Fibroblast of skin of right biceps (primary cell): ENCODE data around the gene NRG3.
"Not testable (repeated sequence)": the region's sequence is repeated elsewhere in the genome, so short reads cannot be mapped to it uniquely, and the experiment has no call there.

ENCODE experiments used
- DNase-seq: peaks from one replicate; pipeline ENCODE4 v3.0.0-alpha.2; 2013

The NRG3 gene

DNA sequence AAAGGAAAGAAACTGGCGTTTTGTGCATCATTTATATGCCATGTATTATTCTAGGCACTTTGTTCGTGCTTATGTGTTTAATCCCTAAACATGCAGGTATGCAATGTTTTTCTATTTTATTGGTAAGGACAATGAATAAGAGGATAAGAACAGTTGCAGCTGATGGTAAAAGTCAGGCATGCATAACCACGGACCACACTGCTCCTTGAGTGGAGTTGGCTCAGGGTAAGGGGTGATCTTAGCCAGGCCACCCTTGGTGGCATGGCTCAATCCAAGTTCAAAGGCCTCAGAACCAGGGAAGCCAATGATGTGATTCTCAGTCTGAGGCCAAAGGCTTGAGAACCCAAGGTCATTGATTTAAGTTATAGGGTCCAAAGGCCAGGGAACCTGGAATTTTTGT, 1068.1 kb downstream of the NRG3 start:
- DNase-seq, result no peak

DNA sequence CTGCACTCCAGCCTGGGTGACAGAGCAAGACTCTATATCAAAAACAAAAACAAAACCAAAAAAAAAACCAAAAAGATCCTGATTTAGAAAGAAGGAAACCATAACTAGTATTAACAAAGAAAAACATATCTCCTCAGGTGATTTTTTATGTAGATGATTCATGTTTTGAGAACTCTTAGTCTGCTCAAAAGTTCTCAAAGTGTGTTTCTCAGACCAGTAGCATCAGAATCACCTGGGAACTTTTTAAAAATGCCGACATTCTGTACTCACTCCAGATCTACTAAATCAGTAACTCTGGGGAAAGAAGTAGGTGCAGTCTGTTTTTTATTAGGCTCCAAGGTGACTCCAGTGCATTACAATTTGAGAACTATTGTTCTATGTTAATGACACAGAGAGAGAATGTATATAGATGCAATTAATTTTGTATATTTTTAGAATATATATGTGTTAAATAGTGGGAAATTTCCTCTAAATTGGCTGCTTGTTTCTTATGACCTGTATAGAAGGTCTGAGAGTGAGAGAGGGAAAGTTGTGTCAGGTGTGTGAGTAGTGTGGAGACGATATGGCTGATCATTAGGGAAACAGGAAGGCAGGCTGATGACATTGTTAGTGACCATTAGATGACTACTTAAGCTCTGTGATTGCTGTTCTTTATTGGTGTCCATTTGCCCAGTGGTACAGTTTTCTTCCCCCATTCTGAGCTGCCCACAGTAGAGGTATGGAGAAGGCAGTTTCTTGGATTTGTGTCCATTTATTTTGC, 1075.0 kb downstream of the NRG3 start:
- DNase-seq, result no peak

DNA sequence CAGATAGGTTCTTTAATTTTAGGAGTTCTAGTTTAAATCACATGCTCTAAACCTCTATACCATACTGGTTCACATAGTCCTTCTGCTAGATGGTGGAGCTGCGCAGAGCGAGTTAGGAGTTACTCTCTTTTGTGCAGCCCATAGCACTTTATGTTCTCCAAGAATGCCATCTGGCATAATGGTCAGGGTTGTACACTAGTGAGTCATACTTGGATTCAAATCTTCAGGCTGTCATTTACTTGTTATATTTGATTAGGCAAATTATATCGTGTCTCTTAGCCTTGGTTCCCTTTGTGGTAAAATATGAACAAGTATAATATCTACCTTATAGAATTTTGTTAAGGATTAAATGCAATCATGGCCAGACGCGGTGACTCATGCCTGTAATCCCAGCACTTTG, 1078.3 kb downstream of the NRG3 start:
- no peak for DNase-seq

DNA sequence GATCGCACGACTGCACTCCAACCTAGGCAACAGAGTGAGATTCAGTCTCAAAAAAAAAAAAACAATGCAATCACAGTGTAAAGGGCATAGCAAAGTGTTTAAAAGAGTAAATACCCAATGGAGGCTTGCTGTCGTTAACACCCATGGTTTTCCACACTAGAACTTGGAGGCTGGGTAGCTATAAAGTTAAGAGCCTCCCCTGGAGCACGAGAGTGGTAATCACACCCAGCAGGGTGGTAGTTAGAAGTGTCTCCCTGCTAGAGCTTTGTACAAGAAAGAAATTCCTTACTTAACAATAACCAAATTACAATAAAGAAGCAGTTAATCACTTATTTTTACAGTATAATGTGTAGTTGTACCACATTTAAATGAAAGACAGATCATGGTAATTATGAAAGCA, 1078.9 kb downstream of the NRG3 start:
- no peak for DNase-seq

DNA sequence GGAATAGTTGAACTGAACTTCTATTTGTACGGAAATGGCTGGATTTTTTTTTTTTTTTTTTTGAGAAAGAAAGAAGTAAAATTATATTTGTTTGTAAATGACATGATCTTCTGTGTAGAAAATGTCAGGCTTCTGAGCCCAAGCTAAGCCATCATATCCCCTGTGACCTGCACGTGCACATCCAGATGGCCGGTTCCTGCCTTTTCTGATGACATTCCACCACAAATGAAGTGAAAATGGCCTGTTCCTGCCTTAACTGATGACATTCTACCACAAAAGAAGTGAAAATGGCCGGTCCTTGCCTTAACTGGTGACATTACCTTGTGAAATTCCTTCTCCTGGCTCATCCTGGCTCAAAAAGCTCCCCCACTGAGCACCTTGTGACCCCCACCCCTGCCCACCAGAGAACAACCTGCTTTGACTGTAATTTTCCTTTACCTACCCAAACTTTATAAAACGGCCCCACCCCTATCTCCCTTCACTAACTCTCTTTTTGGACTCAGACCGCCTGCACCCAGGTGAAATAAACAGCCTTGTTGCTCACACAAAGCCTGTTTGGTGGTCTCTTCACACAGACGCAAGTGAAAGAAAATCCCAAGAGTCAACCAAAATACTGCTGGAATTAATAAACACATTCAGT, 1085.5 kb downstream of the NRG3 start:
- not testable (repeated sequence) for DNase-seq

DNA sequence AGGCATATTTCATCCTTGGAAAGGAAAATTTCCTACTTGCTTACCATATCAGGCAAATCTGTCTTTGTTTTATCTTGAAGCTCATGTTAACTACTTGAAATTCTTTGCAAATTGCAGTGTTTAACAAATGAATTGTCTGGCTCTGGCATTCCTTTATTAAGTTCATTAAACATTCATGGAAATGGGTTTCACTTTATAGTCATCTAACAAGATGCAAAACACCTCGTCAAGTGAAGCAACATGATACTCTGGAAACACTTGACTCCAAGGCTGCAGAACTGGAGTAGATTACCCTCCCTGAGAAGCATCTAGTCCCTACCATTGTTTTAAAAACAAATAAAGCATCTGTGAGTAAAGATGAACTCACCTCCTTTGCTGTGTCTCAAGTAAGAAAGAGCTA, 1086.9 kb downstream of the NRG3 start:
- no peak for DNase-seq

DNA sequence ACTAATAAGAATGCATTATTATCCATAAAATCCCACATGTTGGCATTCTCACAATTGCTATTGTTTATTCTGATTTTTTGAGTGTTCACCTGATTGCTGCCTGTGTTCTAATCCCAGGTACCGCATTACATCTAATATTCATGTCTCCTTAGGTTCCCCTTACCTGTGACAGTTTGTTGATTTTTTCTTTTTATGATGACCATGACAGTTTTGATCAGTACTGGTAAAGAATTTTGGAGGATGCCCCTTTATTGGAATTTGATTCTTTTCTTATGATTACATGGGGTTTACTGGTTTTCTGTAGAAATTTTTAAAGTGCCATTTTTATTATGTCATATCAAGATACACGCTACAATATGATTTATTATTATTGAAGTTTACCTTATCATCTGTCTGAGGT, 1091.1 kb downstream of the NRG3 start:
- no peak for DNase-seq

DNA sequence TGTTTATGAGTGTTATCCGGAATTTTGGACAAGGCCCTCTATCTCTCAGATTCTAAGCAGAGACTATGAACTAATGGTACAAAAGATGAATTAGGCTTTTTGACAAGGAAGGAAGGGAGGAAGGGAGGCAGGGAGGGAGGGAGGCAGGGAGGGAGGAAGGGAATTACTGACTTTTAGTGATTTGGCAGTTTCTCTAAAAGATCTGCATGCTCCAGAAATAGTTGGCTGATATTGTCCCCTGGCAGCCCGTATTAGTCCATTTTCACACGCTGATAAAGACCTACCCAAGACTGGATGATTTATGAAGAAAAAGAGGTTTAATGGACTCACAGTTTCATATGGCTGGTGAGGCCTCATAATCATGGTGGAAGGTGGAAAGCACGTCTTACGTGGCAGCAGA, 1093.5 kb downstream of the NRG3 start:
- DNase-seq, result no peak

DNA sequence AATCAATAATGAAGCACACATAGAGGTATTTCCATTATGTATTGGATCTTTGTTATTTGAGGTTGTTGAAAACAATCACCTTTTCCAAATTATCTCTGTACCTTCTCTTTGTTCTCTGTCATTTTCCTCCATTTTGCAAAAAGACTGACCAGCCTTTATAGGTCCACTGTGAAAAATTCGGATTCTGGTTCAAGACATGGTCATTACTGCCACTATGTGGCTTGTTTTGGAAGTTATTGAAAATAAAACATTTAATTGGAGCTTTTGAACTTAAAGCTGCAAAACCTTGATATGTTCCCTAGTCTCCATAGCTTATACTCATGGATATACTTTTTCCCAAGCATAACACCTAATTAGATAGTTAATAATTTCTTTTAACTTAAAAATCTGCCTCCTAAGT, 1094.4 kb downstream of the NRG3 start:
- peak; percentile 17 for DNase-seq

DNA sequence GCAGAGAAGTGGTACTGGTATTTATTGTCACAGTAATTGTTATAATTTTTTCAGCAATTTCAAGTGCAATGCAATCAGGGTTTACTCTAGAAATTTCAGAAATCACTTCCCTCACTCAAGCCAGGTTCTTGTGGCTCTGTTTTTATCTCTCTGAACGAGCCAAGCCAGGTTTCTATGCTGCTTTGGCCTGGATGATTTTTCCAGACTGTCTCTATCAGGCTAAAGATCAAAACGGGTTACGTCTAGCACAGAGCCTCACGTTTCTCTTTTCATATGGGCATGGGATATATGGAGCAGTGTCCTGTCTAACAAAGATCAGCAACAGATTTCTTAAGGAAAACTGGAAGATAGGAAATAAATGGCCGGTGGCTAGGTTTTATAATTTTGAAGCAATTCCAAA, 1105.3 kb downstream of the NRG3 start:
- DNase-seq, result no peak

DNA sequence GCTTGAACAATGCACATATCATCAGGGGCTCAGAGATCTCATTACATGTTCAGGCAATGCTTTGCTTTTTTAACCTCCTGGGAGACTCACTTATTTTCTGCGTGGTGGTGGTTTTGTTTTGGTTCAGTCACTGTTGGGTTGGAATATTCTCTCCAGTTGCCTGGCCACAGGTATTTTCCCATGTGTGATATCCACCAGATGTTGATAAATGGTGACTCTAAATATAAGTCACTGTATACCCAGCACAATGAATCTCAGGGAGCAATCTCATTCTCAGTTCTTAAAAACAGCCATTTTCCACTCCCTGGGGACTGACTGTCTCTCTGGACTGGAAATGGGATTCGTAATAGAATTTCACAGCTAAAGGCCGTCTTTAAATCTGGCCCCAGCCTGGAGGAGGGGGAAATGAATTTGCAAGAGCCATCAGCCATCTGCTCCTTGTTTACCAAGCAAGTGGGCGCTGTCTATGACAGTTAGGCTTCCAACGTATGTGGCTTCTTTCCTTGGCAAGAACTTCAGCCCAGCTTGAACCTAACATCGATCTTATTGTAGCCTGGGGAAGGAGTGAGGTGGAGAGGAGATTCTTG, 1106.2 kb downstream of the NRG3 start:
- peak; percentile 86 for DNase-seq

DNA sequence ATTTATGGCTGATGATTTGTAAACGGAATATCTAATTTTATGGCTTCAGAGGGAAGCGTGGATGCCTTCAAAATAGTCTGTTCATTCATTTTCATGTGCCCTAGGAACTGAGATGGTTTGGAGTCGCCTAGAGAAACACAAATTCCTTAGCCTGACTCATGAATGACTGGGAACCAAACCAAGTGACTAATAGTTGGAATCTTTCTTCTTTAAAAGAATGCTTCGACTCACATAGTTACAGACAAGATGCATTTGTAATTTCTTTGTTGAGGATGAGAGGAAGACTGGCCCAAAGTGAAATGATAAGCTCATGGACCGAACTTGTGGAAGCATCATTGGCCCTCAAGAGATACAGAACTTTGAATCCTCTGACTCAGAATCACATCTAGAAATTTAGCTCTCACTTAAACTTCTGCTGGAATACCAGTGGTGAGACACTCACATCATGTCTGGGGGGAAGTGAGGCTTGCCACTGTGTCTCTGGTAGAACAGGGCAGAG, 1107.2 kb downstream of the NRG3 start:
- peak; percentile 98 for DNase-seq

DNA sequence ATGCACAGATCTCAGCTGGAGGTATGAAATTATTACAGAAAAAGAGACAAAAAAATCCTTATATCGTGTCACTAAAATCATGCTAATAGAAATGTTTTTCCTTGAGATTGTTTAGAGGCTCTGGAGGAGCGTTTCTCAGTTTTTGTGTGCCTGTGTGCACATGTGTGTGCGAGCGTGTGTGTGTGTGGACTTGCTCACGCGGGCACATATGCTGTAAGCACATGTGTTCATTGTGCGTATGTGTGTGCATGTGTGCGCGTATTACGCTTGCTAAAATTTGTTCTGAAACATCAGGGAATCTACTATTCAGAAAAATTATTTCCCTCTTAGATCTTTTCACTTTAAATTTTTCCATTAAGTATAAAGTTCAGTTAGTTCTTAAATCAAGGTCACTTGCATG, 1111.2 kb downstream of the NRG3 start:
- no peak for DNase-seq

DNA sequence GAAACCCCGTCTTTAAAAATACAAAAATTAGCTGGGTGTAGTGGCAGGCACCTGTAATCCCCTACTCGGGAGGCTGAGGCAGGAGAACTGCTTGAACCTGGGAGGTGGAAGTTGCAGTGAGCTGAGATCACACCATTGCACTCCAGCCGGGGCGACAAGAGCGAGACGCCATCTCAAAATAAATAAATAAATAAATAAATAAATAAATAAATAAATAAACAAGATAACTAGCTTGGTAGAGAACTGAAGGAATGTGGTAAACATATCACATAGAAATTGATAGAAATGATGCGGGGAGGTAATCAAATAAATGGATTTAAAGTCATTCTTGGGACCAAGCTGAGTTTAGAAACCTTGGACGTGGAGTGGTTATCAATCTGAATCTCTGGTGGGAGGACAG, 1131.5 kb downstream of the NRG3 start:
- not testable (repeated sequence) for DNase-seq

DNA sequence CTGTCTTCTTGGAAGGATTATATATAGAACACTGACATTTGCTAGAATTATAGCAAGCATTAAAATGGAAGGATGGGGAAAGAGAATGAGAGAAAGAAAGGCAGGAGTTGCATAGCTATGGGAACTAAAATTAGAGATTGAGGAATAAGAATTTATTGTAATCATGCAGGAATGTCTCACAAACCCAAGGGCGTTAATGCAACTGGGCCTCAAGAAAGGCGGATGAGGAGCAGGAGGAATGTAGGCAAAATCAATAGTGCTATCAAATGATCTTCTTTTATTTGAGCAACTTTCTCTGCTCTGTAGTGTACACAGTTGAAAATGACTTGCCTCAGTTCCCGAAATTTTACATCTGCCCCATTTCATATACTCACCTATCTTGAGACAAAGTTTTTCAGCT, 1132.5 kb downstream of the NRG3 start:
- no peak for DNase-seq

DNA sequence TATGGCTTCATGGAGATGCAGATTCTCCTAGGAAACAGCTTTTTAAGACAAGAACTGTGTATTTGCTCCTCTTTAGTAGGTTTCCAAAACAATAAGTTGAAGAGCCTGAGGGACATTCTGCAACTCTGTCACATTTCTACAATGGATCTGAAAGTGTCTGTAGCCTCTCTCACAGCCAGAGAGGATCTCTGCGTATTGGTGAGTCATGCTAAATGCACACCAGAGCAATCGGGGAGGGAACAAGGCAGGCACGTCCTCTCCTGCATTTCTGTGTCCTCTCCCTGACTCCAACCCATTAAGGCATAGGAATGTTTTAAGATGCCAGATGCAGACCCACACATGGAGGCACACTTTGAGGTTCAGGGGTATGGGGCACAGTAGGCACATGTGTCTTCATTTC, 1137.9 kb downstream of the NRG3 start:
- peak; percentile 77 for DNase-seq

DNA sequence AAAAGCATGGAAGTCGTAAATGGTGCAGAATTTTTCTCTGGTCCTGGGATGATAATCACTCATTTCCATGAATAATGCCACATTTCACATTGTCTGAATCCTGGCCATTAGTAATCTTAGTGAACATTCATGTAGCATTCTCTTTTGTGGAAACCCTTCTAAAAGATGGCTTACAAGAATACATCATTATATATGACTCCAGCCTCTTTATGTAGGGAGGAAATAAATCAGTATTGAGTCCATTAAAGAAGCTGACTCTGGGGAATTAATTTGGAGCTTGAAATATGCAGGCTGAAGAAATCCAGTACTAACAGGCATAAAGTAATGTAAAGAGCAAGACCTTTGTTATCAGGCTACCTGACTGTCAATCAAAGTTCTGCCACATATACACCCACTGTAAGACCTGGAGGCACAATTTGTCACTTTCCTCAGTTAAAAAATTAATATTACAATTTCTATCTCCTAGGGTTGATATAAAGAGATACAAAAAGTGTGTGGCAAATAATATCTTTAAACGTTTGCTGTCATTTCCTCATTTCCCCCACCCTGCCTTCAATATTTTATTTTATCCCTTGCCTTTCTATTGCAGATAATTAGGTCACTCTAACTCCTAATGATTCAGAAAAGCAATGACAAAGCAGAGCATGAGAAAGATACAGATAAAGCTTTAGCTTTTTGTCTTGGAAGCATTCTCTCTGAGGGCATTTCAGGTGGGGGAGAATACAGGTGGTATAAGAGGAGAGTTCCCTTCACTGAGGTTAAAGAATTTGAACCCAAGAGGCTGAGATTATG, 1142.3 kb downstream of the NRG3 start:
- no peak for DNase-seq

DNA sequence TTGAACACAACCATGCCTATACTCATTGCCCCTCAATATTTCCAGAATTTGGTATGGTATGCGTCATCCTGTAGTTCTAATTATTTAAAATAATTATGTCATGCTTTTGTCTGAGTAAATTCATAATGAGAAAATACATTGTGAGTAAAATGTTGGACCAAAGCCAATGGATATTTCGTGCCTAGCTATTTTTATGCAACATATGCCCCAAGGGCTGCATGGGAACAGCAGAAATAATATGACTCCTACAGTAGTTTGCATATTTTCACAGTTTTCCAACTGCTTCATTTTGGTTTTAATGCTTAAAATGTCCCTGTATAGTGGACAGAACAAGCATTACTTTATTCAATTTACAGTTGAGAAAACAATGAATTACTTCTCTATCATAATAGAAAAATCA, 1148.7 kb downstream of the NRG3 start:
- DNase-seq, result peak; percentile 6
